EH (cell line): ENCODE results near the gene WASHC2C.
"Not testable (repeated sequence)": the region's sequence is repeated elsewhere in the genome, so short reads cannot be mapped to it uniquely, and the experiment has no call there.

Experiments used
- DNase-seq: peaks from one replicate; pipeline ENCODE4 v3.0.0-alpha.2; 2015; ENCODE audit warnings: low read depth

The WASHC2C gene

GRCh38 chr10:45761622-45762021 is 34.6 kb downstream of the WASHC2C start:
- DNase-seq = peak; percentile 9

GRCh38 chr10:45763037-45763436 is 36.0 kb downstream of the WASHC2C start:
- not testable (repeated sequence) for DNase-seq

GRCh38 chr10:45768334-45768733 is 41.3 kb downstream of the WASHC2C start:
- not testable (repeated sequence) for DNase-seq

GRCh38 chr10:45771757-45772461 is 44.8 kb downstream of the WASHC2C start:
- DNase-seq = not testable (repeated sequence)

DNA sequence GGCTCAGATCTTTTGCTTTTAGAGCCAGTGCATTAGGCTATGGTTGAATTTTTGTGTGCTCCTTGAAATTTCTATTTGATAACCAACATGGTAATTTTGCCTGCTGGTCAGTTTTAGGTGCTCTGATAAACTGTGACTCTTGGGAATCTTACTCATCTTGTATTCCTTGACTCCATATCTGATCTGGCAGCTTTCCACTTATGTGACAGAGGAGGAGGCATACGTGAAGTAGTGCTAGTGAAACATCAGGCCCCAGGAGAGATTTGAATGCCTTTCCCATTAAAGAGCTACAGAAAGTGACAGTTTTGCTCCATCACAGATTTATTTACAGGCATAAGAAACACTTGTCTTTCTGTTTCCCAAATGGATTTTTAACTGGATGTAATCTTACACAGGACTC is 59.2 kb downstream of the WASHC2C start:
- DNase-seq = not testable (repeated sequence)

DNA sequence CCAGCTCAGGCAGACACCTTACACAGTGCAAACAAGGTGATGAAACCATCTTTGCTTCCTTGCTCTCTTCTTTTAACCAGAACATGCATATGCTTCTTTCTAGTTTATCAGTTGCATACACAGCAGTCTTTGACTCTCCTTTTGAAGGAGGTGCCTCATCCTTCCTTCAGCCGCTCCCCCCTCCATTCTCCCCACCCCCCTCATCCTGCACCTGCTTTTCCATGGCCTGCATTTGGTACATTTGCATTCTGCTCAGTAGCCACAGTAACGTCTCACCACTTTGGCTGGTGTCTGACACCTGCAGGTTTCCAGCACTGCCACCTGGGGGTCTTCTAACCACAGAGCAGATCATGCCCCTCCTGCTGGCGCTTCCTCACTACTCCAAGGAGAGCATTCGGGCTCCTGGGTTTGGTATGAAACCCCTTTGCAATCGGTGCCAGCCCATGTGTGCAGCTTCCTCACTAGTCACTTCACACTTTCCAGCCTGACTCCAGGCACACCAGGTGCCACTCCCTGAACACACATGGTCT is 60.2 kb downstream of the WASHC2C start:
- DNase-seq = not testable (repeated sequence)

DNA sequence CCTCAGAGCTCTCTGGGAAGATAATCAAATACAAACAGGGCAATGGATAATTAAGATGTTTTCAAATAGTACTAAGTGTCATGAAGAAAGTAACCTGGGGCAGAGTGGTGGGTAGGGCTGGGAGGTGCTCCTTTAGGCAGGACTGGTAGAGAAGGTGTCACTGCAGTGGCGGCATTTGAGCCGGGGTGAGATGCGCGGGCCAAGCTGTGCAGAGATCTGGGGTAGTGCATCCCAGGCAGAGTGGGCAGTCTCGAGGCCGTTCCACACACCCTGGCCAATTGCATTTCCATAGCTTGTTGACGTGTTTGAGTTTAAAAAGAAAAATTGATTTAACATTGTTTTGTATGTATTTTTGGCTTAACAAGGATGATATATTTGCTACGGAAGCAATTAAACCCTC is 62.9 kb downstream of the WASHC2C start:
- DNase-seq = not testable (repeated sequence)

DNA sequence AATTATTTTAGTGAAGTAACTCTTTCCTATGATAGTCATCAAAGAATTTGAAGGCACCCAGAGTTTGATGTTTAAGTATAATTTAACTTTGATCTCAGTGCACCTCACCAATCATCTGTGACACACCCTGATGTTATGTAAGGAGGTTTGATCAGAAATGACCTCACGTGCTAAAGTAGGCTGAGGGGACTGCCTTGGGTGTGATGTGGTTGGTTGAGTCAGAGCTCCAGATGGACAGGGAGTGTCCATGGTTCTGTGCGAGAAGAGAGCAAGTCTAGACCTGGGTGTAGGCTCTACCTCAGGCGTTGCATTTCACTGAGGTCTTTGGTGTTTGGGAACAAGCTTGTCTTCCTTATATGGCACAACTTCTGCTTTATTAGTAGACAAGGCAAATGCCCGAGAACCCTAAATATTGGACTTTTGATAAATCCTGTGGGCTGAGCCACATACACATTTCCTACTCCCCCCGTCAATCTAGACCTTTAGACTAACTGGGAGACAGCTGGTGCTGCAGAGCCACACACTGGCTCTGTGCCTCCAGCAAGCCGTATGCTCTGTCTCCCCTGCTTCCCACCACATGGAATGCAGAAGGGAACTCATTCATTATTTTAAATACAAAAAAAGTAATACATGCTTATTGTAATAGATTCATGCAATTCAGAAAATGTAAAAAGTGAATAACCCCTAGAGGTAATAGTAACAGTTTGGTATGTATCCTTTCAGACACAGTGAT is 63.8 kb downstream of the WASHC2C start:
- DNase-seq = peak; percentile 7

GRCh38 chr10:45794761-45795160 is 67.7 kb downstream of the WASHC2C start:
- not testable (repeated sequence) for DNase-seq

- DNase-seq = peak; percentile 62
Measured at GRCh38 chr10:45803060-45804010, 76.3 kb downstream of the WASHC2C start.

- peak; percentile 24 for DNase-seq
Measured at GRCh38 chr10:45804996-45805395, 77.9 kb downstream of the WASHC2C start.

- peak; percentile 48 for DNase-seq
Measured at GRCh38 chr10:45809837-45810236, 82.8 kb downstream of the WASHC2C start.

DNA sequence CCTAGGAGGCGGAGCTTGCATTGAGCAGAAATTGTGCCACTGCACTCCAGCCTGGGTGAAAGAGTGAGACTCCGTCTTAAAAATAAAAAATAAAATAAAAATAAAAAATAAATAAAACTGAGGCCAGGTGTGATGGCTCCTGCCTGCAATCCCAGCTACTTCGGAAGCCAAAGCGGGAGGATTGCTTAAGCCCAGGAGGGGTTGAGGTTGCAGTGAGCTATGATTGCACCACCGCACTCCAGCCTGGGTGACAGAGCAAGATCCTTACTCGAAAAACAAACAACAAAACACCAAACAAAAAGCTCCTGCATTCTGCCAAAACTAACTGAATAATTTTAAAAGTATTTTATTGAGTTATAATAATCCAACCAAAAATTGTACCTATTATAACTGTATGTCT is 84.0 kb downstream of the WASHC2C start:
- DNase-seq = no peak

DNA sequence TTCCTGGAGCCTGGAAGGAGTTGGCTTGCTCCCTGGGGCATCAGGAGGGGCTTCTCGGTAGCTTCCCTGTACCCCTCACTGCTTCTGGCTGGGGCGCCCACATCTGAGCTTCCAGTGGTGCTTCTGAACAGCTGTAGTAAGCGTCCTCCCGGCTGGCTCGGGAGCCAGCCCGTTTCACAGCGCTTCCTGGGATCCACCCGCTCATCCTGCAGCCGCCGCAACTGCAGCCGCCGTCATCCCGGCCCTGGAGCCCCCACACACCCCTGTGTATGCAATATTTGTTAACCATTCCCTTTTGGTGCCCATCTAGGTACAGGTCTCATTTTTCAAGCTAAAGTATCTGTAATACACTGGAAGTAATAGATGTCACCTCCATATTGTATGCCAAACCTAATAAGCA is 85.9 kb downstream of the WASHC2C start:
- DNase-seq = not testable (repeated sequence)

DNA sequence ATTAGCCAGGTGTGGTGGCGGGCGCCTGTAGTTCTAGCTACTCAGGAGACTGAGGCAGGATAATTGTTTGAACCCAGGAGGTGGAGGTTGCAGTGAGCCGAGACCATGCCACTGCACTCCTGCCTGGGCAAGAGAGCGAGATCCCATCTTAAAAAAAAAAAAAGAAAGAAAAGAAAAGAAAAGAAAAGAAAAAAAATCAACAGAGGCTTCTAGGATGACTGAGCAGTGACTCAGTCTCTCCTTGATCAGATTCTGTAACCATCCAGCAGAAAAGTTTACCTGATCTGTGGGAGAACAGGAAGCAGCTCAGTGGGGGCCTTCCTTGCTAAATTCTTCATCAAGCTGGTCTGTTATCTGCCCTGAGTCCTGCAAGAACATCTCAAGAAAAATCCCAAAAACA is 87.1 kb downstream of the WASHC2C start:
- DNase-seq = peak; percentile 13

- DNase-seq = no peak
Measured at GRCh38 chr10:45817130-45817859, 90.2 kb downstream of the WASHC2C start.

DNA sequence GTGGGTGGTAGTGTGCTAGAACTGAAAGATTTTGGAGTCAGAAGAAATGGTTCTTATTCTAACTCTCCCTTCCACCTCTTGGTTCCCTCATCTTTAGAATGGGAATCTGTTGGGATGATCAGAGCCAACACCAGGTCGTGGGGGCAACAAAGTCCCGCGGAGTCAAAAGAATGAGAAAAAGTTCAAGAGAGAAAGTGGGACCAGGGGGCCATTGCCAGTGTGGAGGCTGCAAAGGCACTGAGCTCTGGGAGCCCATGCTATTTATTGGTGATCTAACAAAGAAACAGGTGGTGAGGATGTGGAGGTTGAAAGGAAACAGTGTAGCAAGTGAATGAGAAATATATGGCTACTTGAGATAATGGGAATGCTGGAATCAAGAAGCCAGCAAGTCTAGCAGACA is 90.8 kb downstream of the WASHC2C start:
- DNase-seq = no peak

DNA sequence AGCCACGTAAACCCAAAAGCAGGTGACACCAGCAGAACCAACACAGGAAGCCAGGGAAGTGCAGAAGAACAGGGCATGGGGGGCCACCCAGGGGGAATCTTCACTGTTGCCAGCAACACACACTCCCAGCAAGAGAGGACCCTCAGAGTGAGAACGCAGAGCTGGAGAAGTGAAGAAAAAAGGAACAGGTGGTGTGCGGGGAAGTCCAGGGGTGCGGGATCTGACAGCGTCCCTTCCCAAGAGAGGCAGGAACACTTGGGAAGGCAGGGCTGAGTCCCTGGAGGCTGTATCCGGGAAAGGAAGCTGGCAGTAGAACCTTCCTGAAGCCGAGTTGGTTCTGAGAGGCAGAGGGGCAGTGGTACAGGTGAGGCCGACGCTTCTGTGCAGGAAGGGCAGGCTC is 92.5 kb downstream of the WASHC2C start:
- DNase-seq = no peak

GRCh38 chr10:45820107-45820830 is 93.2 kb downstream of the WASHC2C start:
- DNase-seq = not testable (repeated sequence)

- DNase-seq = not testable (repeated sequence)
Measured at GRCh38 chr10:45822918-45823317, 95.9 kb downstream of the WASHC2C start.
